Lower leg skin (tissue), 3 donors: Measurements from ENCODE around the gene TXNRD2.

Experiments used
- POLR2A ChIP-seq, 2 donors: fragments of 450-650 bp; IDR thresholded peaks; one replicate each; pipeline ENCODE4 v1.6.1; 2016 to 2017; ENCODE audit warnings: antibody characterized with exemption in 2 of 2, mild to moderate bottlenecking in 1 of 2, moderate library complexity in 1 of 2
- TF ChIP-seq, protein P1 (sequence below), 3 donors: fragments of 450-650 bp; IDR thresholded peaks; one replicate each; pipeline ENCODE4 v1.5.1; 2016; ENCODE audit warnings: antibody characterized with exemption in 3 of 3, mild to moderate bottlenecking in 3 of 3, moderate library complexity in 2 of 3

DNA sequence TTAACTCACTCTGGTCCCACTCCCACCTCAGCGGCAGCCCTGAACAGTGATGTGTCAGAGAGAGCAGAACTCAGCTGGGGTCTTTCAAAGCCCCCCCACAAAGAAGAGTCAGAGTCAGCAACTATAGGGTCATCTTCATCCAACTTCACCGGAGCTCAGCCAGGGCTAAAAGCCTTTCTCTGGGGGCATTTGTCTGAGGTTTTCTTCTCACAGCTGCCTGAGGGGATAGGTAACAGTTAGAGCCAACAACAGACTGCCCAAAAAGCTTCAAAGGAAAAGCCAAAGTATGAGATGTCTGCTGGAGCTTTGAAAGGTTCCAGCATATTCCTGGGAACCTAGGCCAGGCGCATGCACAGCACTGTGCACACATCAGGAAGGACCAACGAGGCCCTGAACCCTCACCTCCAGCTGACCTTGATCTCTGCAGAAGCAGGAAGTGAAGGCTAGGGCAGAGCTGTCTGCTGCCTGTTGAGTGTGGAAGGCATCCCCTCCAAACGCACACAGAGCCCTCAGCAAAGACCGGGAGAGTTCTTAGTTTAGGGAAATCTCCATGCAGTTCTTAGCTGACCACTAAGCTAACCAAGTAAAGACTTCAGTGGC lies 28.2 kb downstream of the TXNRD2 start:
- no peak for TF ChIP-seq POLR2A (IDR thresholded peaks at IDR 0.05)
- TF ChIP-seq, protein P1, sequence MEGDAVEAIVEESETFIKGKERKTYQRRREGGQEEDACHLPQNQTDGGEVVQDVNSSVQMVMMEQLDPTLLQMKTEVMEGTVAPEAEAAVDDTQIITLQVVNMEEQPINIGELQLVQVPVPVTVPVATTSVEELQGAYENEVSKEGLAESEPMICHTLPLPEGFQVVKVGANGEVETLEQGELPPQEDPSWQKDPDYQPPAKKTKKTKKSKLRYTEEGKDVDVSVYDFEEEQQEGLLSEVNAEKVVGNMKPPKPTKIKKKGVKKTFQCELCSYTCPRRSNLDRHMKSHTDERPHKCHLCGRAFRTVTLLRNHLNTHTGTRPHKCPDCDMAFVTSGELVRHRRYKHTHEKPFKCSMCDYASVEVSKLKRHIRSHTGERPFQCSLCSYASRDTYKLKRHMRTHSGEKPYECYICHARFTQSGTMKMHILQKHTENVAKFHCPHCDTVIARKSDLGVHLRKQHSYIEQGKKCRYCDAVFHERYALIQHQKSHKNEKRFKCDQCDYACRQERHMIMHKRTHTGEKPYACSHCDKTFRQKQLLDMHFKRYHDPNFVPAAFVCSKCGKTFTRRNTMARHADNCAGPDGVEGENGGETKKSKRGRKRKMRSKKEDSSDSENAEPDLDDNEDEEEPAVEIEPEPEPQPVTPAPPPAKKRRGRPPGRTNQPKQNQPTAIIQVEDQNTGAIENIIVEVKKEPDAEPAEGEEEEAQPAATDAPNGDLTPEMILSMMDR (IDR thresholded peaks at IDR 0.05) = no peak
